ENCODE measurements around the gene ADCY3.

DNA sequence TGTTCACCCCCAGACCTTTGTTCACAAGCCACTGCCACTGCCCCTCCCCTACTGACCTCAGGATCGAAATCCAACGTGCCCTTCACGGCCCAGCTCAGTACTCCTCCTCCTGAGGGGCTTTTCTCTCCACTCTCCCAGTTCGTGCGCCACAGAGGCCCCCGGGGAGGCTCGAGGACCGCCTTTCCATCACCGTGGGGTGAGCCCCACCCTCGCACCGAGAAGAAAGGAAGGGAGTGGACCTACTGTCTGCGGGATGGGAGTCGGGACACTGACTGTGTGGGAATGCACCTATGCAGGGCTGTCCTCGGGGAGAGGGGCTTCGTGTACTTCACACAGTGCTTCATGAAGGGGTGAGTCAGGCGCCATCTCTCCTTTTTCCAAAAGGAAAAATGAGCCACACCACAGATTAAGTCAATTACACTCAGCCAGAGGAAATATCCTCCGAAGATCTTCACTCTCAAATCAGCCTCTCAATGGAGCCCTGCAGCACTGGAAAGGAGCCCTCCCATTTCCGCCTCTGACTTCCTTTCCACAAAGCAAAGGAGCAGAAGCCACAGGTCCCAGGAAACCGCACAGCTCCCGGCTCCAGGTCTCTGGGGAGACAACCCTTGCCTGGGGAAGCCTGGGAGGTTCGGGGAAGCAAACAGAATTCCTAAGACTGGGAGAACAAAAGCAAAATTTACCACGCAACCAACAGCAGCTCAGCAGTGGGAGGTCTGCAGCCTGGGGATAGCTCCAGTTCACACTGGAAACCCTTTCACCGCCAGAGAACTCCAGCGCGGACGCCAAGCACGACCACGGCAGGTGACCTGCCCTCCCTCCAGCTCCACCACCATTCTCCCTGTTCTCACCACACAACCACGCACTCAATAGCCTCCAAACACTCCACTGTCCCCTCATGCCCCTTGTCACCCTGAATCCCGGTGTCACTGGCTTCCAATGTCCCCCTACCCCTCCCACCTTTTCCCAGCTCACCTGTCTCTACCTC, 21.6 kb downstream of the ADCY3 start:
- no peak for TF ChIP-seq POLR2AphosphoS5 (IDR thresholded peaks at IDR 0.05; ENCODE audit: low read depth, low read length)
- TF ChIP-seq, protein P1, sequence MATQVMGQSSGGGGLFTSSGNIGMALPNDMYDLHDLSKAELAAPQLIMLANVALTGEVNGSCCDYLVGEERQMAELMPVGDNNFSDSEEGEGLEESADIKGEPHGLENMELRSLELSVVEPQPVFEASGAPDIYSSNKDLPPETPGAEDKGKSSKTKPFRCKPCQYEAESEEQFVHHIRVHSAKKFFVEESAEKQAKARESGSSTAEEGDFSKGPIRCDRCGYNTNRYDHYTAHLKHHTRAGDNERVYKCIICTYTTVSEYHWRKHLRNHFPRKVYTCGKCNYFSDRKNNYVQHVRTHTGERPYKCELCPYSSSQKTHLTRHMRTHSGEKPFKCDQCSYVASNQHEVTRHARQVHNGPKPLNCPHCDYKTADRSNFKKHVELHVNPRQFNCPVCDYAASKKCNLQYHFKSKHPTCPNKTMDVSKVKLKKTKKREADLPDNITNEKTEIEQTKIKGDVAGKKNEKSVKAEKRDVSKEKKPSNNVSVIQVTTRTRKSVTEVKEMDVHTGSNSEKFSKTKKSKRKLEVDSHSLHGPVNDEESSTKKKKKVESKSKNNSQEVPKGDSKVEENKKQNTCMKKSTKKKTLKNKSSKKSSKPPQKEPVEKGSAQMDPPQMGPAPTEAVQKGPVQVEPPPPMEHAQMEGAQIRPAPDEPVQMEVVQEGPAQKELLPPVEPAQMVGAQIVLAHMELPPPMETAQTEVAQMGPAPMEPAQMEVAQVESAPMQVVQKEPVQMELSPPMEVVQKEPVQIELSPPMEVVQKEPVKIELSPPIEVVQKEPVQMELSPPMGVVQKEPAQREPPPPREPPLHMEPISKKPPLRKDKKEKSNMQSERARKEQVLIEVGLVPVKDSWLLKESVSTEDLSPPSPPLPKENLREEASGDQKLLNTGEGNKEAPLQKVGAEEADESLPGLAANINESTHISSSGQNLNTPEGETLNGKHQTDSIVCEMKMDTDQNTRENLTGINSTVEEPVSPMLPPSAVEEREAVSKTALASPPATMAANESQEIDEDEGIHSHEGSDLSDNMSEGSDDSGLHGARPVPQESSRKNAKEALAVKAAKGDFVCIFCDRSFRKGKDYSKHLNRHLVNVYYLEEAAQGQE (IDR thresholded peaks at IDR 0.05; ENCODE audit: insufficient read depth in 1 of 2, low read depth in 2 of 2, low read length in 2 of 2) = no peak
